SK-N-SH treated with all-trans-retinoic acid at 6 μM for 48 hours (cell line): ENCODE data around the gene MORC1.

Experiments
- ATAC-seq: fragments of 200-7000 bp; cut with Tn5 transposase; 3 replicates; pipeline ENCODE4 v1.9.1; 2020; ENCODE audit warnings: mild to moderate bottlenecking, moderate library complexity
- ARNTL ChIP-seq: fragments of 450-650 bp; formaldehyde crosslinking; IDR thresholded peaks from 2 replicates; pipeline ENCODE4 v1.5.0; 2020; ENCODE audit warnings: low read depth, mild to moderate bottlenecking, moderate library complexity, borderline replicate concordance
- BACH2 ChIP-seq: fragments of 250-450 bp; sonication (Bioruptor Pico); IDR thresholded peaks from 2 replicates; pipeline ENCODE4 v1.9.0; 2021; ENCODE audit warnings: mild to moderate bottlenecking, borderline replicate concordance
- CSDC2 ChIP-seq: fragments of 250-450 bp; sonication (Bioruptor Pico); IDR thresholded peaks from 2 replicates; pipeline ENCODE4 v1.5.0; 2020; ENCODE audit warnings: mild to moderate bottlenecking, moderate library complexity
- ISL1 ChIP-seq: fragments of 250-450 bp; sonication (Bioruptor Pico); IDR thresholded peaks from 2 replicates; pipeline ENCODE4 v2.1.2; 2022; ENCODE audit warnings: mild to moderate bottlenecking, moderate library complexity
- PPARA ChIP-seq: fragments of 250-450 bp; sonication (Bioruptor Pico); IDR thresholded peaks from 2 replicates; pipeline ENCODE4 v1.5.0; 2020; ENCODE audit warnings: mild to moderate bottlenecking, borderline replicate concordance
- RARB ChIP-seq: fragments of 250-450 bp; sonication (Bioruptor Pico); IDR thresholded peaks from 2 replicates; pipeline ENCODE4 v1.8.0; 2021; ENCODE audit warnings: mild to moderate bottlenecking, moderate library complexity
- SNAI2 ChIP-seq: fragments of 250-450 bp; sonication (Bioruptor Pico); IDR thresholded peaks from 2 replicates; pipeline ENCODE4 v1.5.0; 2020; ENCODE audit warnings: mild to moderate bottlenecking, moderate library complexity
- TCF4 ChIP-seq: fragments of 250-450 bp; sonication (Bioruptor Pico); IDR thresholded peaks from 2 replicates; pipeline ENCODE4 v1.8.0; 2021; ENCODE audit warnings: mild to moderate bottlenecking, moderate library complexity, borderline replicate concordance
- TOX ChIP-seq: fragments of 250-450 bp; sonication (Bioruptor Pico); IDR thresholded peaks from 2 replicates; pipeline ENCODE4 v1.8.0; 2021; ENCODE audit warnings: mild to moderate bottlenecking, moderate library complexity, borderline replicate concordance
- ZC3H10 ChIP-seq: fragments of 250-450 bp; sonication (Bioruptor Pico); IDR thresholded peaks from 2 replicates; pipeline ENCODE4 v1.5.1; 2021; ENCODE audit warnings: mild to moderate bottlenecking, moderate library complexity
- ZFP3 ChIP-seq: fragments of 250-450 bp; sonication (Bioruptor Pico); IDR thresholded peaks from 2 replicates; pipeline ENCODE4 v1.5.0; 2020; ENCODE audit warnings: mild to moderate bottlenecking, moderate library complexity
- ZFP30 ChIP-seq: fragments of 450-650 bp; formaldehyde crosslinking; IDR thresholded peaks from 2 replicates; pipeline ENCODE4 v1.5.0; 2022; ENCODE audit warnings: mild to moderate bottlenecking, moderate library complexity
- ZNF565 ChIP-seq: fragments of 450-650 bp; formaldehyde crosslinking; conservative IDR thresholded peaks from 2 replicates; pipeline ENCODE4 v1.5.0; 2020; ENCODE audit warnings: low read depth, mild to moderate bottlenecking, moderate library complexity
- ZNF70 ChIP-seq: fragments of 450-650 bp; formaldehyde crosslinking; IDR thresholded peaks from 2 replicates; pipeline ENCODE4 v1.5.0; 2020; ENCODE audit warnings: mild to moderate bottlenecking, moderate library complexity
- ZNF8 ChIP-seq: fragments of 450-650 bp; formaldehyde crosslinking; IDR thresholded peaks from 2 replicates; pipeline ENCODE4 v1.5.0; 2020; ENCODE audit warnings: mild to moderate bottlenecking, moderate library complexity
- TF ChIP-seq, protein P1 (sequence below): fragments of 250-450 bp; sonication (Bioruptor Pico); IDR thresholded peaks from 2 replicates; pipeline ENCODE4 v1.8.0; 2021; ENCODE audit warnings: low read depth, mild to moderate bottlenecking, moderate library complexity, borderline replicate concordance
- TF ChIP-seq, protein P2 (sequence below): fragments of 250-450 bp; sonication (Bioruptor Pico); IDR thresholded peaks from 2 replicates; pipeline ENCODE4 v1.5.1; 2020; ENCODE audit warnings: low read depth, mild to moderate bottlenecking, moderate library complexity
- TF ChIP-seq, protein P3 (sequence below): fragments of 250-450 bp; sonication (Bioruptor Pico); IDR thresholded peaks from 2 replicates; pipeline ENCODE4 v1.5.0; 2020; ENCODE audit warnings: mild to moderate bottlenecking, moderate library complexity
- TF ChIP-seq, protein P4 (sequence below): fragments of 250-450 bp; sonication (Bioruptor Pico); IDR thresholded peaks from 2 replicates; pipeline ENCODE4 v1.5.1; 2021; ENCODE audit warnings: mild to moderate bottlenecking, moderate library complexity
- TF ChIP-seq, protein P5 (sequence below): fragments of 250-450 bp; sonication (Bioruptor Pico); IDR thresholded peaks from 2 replicates; pipeline ENCODE4 v1.8.0; 2020; ENCODE audit warnings: mild to moderate bottlenecking, moderate library complexity, borderline replicate concordance

The MORC1 gene

DNA sequence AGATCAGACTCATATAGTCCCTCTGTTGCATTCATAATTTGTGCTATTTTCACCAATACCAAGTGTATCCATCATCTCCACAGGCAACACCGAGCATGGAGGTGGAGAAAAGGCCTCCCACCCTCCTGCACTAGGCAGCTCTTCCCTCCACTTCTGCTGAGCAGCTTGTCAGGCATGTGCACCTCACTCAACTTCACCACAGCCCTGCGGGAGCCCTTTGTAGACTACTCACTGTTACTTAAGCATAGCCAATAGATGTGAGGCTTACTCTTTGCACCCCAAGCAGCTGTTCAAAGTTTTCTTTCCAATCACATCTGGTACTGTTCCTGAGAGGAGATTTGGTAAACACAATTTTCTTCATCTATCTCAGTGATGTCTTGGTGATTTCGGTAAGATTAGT lies 147.4 kb downstream of the MORC1 start:
- no peak for ATAC-seq
- TF ChIP-seq, protein P1, sequence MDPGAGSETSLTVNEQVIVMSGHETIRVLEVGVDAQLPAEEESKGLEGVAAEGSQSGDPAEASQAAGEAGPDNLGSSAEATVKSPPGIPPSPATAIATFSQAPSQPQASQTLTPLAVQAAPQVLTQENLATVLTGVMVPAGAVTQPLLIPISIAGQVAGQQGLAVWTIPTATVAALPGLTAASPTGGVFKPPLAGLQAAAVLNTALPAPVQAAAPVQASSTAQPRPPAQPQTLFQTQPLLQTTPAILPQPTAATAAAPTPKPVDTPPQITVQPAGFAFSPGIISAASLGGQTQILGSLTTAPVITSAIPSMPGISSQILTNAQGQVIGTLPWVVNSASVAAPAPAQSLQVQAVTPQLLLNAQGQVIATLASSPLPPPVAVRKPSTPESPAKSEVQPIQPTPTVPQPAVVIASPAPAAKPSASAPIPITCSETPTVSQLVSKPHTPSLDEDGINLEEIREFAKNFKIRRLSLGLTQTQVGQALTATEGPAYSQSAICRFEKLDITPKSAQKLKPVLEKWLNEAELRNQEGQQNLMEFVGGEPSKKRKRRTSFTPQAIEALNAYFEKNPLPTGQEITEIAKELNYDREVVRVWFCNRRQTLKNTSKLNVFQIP (CRISPR knock-in tag), result no peak
- TF ChIP-seq ZNF70 (CRISPR knock-in tag) (no peak), SNAI2 (CRISPR knock-in tag) (no peak), ISL1 (CRISPR knock-in tag) (no peak), ZFP30 (no peak), CSDC2 (CRISPR knock-in tag) (no peak), TOX (no peak), RARB (no peak), ZC3H10 (CRISPR knock-in tag) (no peak), ARNTL (CRISPR knock-in tag) (no peak), ZFP3 (no peak)
- TF ChIP-seq, protein P2, sequence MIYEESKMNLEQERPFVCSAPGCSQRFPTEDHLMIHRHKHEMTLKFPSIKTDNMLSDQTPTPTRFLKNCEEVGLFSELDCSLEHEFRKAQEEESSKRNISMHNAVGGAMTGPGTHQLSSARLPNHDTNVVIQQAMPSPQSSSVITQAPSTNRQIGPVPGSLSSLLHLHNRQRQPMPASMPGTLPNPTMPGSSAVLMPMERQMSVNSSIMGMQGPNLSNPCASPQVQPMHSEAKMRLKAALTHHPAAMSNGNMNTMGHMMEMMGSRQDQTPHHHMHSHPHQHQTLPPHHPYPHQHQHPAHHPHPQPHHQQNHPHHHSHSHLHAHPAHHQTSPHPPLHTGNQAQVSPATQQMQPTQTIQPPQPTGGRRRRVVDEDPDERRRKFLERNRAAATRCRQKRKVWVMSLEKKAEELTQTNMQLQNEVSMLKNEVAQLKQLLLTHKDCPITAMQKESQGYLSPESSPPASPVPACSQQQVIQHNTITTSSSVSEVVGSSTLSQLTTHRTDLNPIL (CRISPR knock-in tag), result no peak
- TF ChIP-seq, protein P3, sequence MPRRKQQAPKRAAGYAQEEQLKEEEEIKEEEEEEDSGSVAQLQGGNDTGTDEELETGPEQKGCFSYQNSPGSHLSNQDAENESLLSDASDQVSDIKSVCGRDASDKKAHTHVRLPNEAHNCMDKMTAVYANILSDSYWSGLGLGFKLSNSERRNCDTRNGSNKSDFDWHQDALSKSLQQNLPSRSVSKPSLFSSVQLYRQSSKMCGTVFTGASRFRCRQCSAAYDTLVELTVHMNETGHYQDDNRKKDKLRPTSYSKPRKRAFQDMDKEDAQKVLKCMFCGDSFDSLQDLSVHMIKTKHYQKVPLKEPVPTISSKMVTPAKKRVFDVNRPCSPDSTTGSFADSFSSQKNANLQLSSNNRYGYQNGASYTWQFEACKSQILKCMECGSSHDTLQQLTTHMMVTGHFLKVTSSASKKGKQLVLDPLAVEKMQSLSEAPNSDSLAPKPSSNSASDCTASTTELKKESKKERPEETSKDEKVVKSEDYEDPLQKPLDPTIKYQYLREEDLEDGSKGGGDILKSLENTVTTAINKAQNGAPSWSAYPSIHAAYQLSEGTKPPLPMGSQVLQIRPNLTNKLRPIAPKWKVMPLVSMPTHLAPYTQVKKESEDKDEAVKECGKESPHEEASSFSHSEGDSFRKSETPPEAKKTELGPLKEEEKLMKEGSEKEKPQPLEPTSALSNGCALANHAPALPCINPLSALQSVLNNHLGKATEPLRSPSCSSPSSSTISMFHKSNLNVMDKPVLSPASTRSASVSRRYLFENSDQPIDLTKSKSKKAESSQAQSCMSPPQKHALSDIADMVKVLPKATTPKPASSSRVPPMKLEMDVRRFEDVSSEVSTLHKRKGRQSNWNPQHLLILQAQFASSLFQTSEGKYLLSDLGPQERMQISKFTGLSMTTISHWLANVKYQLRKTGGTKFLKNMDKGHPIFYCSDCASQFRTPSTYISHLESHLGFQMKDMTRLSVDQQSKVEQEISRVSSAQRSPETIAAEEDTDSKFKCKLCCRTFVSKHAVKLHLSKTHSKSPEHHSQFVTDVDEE (CRISPR knock-in tag), result no peak
- TF ChIP-seq, protein P4, sequence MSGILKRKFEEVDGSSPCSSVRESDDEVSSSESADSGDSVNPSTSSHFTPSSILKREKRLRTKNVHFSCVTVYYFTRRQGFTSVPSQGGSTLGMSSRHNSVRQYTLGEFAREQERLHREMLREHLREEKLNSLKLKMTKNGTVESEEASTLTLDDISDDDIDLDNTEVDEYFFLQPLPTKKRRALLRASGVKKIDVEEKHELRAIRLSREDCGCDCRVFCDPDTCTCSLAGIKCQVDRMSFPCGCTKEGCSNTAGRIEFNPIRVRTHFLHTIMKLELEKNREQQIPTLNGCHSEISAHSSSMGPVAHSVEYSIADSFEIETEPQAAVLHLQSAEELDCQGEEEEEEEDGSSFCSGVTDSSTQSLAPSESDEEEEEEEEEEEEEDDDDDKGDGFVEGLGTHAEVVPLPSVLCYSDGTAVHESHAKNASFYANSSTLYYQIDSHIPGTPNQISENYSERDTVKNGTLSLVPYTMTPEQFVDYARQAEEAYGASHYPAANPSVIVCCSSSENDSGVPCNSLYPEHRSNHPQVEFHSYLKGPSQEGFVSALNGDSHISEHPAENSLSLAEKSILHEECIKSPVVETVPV (CRISPR knock-in tag), result no peak
- TF ChIP-seq, protein P5, sequence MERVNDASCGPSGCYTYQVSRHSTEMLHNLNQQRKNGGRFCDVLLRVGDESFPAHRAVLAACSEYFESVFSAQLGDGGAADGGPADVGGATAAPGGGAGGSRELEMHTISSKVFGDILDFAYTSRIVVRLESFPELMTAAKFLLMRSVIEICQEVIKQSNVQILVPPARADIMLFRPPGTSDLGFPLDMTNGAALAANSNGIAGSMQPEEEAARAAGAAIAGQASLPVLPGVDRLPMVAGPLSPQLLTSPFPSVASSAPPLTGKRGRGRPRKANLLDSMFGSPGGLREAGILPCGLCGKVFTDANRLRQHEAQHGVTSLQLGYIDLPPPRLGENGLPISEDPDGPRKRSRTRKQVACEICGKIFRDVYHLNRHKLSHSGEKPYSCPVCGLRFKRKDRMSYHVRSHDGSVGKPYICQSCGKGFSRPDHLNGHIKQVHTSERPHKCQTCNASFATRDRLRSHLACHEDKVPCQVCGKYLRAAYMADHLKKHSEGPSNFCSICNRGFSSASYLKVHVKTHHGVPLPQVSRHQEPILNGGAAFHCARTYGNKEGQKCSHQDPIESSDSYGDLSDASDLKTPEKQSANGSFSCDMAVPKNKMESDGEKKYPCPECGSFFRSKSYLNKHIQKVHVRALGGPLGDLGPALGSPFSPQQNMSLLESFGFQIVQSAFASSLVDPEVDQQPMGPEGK, result no peak

DNA sequence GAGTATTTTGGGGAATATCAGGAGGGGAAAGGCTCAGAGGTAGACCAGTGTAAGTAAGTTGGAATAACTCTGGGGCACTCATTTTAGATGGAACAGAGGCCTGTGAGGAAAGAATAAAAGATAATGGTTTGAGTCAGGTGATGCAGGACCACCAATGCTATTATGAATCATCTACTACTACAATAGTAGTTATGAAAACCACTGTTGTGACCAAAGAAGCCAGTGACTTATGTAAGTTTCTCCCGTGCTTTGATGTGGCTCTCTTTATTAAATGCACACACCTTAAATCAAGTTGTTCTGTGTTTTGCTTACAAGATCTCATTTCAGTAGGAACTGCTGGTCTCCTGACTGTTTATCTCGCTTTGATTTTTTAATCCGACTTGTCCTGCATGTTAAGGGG lies 151.2 kb downstream of the MORC1 start:
- no peak for ATAC-seq
- no peak for TF ChIP-seq ZFP30
- no peak for TF ChIP-seq ARNTL (CRISPR knock-in tag)
- TF ChIP-seq PPARA (CRISPR knock-in tag), result no peak
- TF ChIP-seq TCF4, result no peak

DNA sequence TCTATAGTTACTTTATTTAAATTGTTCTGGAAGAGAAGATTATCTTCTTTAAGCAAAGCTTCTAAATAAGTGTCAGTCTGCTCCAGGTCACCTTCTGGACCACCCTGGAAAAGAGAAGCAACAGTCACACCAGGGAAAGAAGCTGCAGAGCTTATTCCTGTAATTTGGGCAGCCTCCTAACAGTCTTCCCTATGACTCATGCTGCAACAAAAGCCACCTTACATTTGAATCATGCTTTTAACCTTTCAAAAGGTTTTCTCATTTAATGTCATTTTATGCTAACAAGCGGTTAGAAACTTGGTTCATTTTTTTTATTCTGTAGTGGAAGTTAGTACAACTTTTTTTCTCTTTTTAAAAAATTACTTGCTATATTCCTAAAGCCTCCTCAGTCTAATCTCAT lies 158.9 kb downstream of the MORC1 start:
- peak; percentile 71 for ATAC-seq
- TF ChIP-seq ZNF8 (CRISPR knock-in tag), result no peak
- no peak for TF ChIP-seq ZNF565
- no peak for TF ChIP-seq ZNF70 (CRISPR knock-in tag)
- no peak for TF ChIP-seq ISL1 (CRISPR knock-in tag)
- no peak for TF ChIP-seq TCF4
- TF ChIP-seq BACH2 (CRISPR knock-in tag), result no peak
- TF ChIP-seq ARNTL (CRISPR knock-in tag), result no peak
- no peak for TF ChIP-seq ZFP3
- TF ChIP-seq, protein P4 (CRISPR knock-in tag), result no peak
